Measurements from ENCODE around the gene F2RL3.
"Not testable (repeated sequence)": the region's sequence is repeated elsewhere in the genome, so short reads cannot be mapped to it uniquely, and the experiment has no call there.

Gene F2RL3

DNA sequence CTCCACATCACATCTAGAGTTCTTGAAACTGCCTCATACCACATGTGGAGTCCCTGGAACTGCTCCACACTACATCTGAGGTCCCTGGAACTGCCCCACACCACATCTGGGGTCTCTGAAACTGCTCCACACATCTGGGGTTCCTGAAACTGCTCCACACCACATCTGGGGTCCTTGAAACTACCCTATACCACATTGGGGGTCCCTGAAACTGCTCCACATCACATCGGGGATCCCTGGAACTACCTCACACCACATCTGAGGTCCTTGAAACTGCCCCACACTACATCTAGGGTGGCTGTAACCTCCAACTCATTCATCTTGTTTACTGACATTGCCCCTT, 33.8 kb downstream of the F2RL3 start:
- DNase-seq, result no peak

DNA sequence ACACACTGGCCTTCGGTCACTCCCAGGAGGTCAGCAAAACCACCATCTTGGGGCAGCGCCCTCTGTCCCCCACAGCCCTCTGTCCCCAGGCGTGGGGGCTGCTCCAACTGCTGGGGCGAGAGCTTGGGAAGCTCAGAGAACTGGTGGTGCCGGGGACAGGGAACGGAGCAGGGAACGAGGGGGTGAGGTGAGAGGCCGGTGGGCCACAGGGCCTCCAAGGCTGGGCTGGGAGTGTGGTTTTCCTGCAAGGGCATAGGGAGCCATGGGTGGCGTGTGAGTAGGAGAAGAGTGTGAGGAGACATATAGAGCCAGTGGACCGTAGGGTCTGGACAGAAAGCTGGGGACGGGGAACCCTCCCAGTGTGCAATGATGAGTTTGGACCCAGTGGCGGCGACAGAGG, 34.1 kb downstream of the F2RL3 start:
- no peak for DNase-seq

DNA sequence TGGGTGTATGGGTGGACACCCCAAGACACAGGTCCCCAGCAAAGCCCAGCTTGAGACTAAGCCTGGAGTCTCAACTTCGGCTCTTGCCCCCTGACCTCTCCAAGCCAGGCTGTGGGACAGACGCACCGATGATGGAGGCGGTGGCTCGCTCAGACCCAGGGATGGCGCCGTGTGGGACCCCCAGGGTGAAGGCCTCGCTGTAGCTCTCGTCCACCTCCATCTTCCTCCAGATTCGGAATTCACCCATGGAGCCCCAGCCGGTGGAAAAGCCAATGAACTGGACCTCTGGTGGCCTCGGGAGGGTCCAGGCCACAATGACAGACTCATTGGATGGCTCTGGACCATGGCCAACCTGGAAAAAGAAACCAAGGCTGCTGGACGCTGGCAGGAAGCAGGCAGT, 39.1 kb downstream of the F2RL3 start:
- no peak for DNase-seq

DNA sequence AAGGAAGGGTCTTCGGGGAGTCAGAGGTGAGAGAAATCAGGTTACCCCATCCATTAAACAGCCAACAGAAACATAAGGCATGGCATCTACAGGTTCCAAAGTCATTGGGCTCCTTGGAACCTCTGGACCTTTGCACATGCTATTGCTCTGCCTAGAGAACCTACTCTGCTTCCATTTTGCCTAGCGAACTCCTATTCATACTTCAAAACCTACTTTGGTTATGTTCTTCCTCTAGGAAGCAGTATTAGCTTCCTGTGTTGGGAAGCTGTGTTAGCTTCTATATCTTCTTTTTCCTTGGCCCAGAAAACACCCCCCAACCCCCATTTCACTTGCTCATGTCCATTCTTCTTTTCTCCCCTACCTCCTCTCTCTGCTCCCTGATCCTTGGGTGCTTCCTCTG, 39.6 kb downstream of the F2RL3 start:
- no peak for DNase-seq

DNA sequence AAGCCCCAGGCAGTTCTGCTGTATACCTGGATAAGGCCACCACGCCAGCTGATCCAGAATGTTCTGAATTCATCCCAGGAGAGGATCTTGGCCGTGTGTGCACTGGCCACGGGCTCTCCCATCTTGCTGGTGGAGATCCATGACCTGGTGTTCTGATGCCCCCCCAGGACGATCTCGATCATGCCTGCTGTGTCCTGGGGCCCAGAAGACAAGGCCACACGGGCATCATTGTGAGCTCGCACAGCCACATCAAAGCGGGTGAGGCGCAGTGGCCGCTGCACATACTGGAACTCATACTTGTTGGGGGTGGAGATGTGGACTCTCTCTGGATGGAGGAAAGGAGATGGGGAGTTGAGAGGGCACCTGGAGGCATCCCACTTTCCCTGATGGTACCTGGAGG, 40.1 kb downstream of the F2RL3 start:
- no peak for DNase-seq

DNA sequence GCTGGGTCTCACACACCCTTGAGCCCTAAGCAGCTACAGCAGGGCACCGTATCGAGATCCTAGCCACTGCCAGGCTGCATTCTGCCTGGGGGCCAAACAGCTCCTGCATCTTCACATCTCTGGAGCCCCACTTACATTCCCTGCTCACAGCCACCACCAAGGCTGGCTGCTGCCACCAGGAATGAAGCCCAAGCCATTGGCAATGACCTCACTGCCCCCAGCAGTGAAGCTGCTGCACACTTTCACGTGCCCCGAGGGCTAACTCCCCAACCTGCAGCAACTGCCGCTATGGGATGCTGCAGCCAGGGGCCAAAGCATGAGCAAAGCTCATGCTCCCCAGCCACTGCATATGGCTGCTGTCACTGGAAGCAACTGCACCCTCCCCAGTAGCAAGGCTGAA, 42.0 kb downstream of the F2RL3 start:
- no peak for DNase-seq

DNA sequence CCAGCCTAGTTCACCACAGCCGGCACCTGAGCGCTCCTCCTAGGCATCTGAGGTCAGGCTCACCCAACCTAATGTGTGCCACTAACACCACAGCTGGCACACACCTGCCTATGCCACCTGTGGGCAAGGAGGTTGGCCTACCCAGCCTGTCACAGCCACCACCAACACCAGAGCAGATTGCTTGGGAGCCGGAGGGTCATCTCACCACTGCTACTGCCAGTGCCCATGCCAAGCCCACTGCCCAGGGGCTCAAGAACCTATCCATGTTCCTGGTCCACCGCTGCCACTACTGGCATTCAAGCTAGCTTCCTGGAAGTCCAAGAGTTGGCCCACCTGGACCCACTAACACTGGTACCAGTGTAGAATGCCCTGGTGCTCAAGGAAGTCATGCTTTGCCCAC, 42.5 kb downstream of the F2RL3 start:
- no peak for DNase-seq

DNA sequence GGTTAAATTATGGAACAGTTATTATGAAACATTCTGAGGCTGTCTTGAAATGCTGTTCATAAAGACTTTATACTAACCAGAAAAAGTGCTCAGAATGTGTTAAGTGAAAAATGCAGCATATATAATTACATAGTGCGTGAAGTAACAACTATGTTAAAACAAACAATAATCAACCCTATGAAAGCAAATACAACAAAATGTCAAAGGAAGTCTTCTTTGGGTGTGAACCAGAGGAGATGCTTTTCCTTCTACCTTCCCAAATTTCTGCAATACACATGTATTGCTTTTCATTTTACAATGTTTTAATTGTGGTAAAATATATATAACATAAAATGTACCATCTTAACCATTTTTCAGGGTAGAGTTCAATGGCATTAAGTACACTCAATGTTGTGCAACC, 45.7 kb downstream of the F2RL3 start:
- no peak for DNase-seq

DNA sequence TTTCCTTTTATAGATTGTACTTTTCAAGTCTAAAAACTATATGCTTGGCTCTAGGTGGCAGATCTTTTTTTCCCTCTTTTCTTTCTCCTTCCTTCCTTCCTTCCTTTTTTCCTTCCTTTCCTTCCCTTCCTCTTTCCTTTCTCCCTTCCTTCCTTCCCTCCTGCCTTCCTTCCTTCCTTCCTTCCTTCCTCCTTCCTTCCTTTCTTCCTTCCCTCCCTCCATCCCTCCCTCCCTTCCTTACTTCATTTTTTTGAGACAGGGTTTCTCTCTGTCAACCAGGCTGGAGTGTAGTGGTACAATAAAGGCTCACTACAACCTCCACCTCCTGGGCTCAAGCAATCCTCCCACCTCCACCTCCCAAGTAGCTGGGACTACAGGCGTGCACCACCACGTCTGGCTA, 48.1 kb downstream of the F2RL3 start:
- no peak for DNase-seq

DNA sequence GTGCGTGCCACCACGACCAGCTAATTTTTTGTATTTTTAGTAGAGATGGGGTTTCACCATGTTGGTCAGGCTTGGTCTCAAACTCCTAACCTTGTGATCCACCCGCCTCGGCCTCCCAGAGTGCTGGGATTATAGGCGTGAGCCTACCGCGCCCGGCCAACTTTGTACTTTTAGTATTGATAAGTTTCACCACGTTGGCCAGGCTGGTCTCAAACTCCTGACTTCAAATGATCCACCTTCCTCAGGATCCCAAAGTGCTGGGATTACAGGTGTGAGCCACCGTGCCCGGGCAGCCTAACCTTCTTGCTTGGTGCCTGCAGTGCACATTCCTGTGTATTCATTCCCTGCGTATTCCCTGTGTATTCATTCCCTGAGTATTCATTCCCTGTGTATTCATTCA, 49.0 kb downstream of the F2RL3 start:
- DNase-seq, result not testable (repeated sequence)

DNA sequence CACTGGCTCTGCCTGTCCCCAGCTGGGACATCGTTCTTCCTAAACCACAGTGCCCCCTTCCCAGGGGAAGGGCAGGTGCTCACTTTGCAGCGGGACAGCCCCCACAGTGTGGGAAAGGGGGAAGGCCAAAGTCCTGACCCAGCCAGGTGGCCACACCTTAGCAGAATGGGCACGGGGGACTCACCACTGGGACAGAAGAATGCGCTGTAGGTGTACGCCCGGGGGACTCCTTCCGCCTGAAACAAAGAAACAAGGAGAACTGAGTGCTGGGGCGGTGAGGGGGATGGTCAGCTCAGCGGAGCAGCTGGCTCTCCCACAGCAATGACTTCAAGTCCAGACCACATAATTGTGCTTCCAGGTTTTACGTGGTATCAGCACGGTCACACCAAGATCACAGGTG, 49.4 kb downstream of the F2RL3 start:
- DNase-seq, result no peak

DNA sequence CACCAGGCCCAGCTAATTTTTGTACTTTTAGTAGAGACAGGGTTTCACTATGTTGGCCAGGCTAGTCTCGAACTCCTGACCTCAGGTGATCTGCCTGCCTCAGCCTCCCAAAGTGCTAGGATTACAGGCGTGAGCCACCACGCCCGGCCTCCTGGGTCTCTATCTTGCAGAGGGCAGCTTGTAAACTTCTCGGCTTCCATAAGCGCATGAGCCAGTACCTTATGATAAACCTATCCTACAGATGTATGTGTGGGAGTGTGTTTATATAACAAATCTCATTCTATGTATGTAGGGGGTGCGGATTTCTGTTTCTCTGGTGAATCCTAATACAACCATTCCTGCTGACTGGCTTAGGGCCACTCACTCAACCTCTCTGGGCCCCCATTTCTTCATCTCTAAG, 51.3 kb downstream of the F2RL3 start:
- DNase-seq, result not testable (repeated sequence)

DNA sequence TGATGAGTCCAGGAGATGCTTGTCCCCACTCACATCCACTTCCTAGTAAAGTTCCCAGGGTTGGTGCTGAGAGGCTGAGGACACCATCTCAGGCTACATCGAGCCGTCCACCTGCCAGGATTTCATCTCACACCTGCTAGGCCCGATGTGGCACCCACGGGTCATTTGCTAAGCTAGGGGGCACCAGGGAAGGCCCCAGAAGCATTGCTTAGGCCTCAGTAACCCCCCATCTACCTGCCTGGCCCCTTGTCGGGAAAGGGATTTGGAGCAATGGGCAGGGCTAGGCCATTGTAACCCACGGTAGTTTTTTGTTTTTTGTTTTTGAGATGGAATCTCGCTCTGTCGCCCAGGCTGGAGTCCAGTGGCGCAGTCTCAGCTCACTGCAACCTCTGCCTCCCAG, 51.8 kb downstream of the F2RL3 start:
- no peak for DNase-seq

All from fibroblast of skin of abdomen (primary cell).